B cell (primary cell): ENCODE measurements around the gene MYO16. TPM values are rescaled to one million over a fixed set of nuclear protein-coding genes. Genes with fewer than 3 reads are reported as not detected.

Experiments
- ATAC-seq: fragments of 200-7000 bp; cut with Tn5 transposase; one replicate; pipeline ENCODE4 v1.10.0; 2021; ENCODE audit warnings: low read depth, mild to moderate bottlenecking, moderate number of reproducible peaks, moderate library complexity
- CTCF ChIA-PET: fragments of 350-600 bp; sonication (Branson Sonifier 250); formaldehyde crosslinking; loops from one replicate; lab custom pipeline; 2021; ENCODE audit warnings: antibody characterized with exemption, inconsistent platforms; lab: Charles Lee
- POLR2A ChIA-PET: fragments of 350-600 bp; sonication (Branson Sonifier 250); formaldehyde crosslinking; loops from one replicate; lab custom pipeline; 2021; ENCODE audit warnings: antibody characterized with exemption; lab: Charles Lee
- DNase-seq: peaks from one replicate; pipeline ENCODE4 v3.0.0; 2013
- H2AFZ ChIP-seq: 2 replicates; pipeline ENCODE4 v1.6.1; 2012; ENCODE audit warnings: mild to moderate bottlenecking, low read depth, low read length; ENCODE audit not compliant: insufficient read depth, poor library complexity, severe bottlenecking
- H3K27ac ChIP-seq, 2 donors: 1 replicate in 1 of 2; 2 replicates in 1 of 2; pipeline ENCODE4 v1.5.1; 2012 to 2013; ENCODE audit warnings: low read length in 2 of 2, mild to moderate bottlenecking in 2 of 2, moderate library complexity in 1 of 2
- H3K27me3 ChIP-seq, 4 experiments: fragments of 200-600 bp in 1 of 4; sonication (generic) in 1 of 4; replicated peaks in 1 of 4; 1 replicate in 2 of 4; 2 replicates in 2 of 4; pipeline versions ENCODE4 v1.6.1 to v1.7.0; 2013 to 2016; ENCODE audit warnings: low read length in 3 of 4, mild to moderate bottlenecking in 2 of 4, mixed read lengths in 1 of 4, moderate library complexity in 1 of 4; ENCODE audit not compliant: insufficient read depth in 4 of 4, control insufficient read depth in 3 of 4; ENCODE audit errors: control extremely low read depth in 1 of 4
- H3K36me3 ChIP-seq, 2 experiments: replicated peaks in 1 of 2; 1 replicate in 1 of 2; 2 replicates in 1 of 2; pipeline versions ENCODE4 v1.6.1 to v1.7.1; 2013; ENCODE audit warnings: low read length in 1 of 2; ENCODE audit not compliant: insufficient read depth in 2 of 2, control insufficient read depth in 1 of 2; ENCODE audit errors: control extremely low read depth in 1 of 2, extremely low read depth in 1 of 2
- H3K4me1 ChIP-seq, 2 donors: fragments of 200-600 bp in 1 of 2; sonication (generic) in 1 of 2; 1 replicate in 1 of 2; 2 replicates in 1 of 2; pipeline versions ENCODE4 v1.5.1 to v1.6.1; 2013 to 2017; ENCODE audit warnings: low read length in 2 of 2; ENCODE audit not compliant: control insufficient read depth in 2 of 2, insufficient read depth in 2 of 2
- H3K4me2 ChIP-seq: replicated peaks from 2 replicates; pipeline ENCODE3; 2012; ENCODE audit warnings: mild to moderate bottlenecking, low read depth, low read length; ENCODE audit not compliant: poor library complexity, severe bottlenecking
- H3K4me3 ChIP-seq, 5 experiments: fragments of 200-600 bp in 1 of 5; sonication (generic) in 1 of 5; 1 replicate in 3 of 5; 2 replicates in 2 of 5; pipeline versions ENCODE4 v1.5.1 to v1.7.0; 2011 to 2016; ENCODE audit warnings: low read length in 4 of 5, mild to moderate bottlenecking in 4 of 5, low read depth in 2 of 5, control low read depth in 1 of 5, moderate library complexity in 1 of 5; ENCODE audit not compliant: insufficient read depth in 1 of 5; ENCODE audit errors: control extremely low read depth in 1 of 5, extremely low read depth in 1 of 5
- H3K79me2 ChIP-seq: fragments of 200-600 bp; sonication (generic); one replicate; pipeline ENCODE4 v1.6.0; 2016; ENCODE audit warnings: low read length; ENCODE audit not compliant: control insufficient read depth, insufficient read depth
- H3K9ac ChIP-seq: fragments of 200-600 bp; sonication (generic); 2 replicates; pipeline ENCODE4 v1.6.1; 2017; ENCODE audit warnings: mild to moderate bottlenecking, low read length, moderate library complexity
- H3K9me3 ChIP-seq, 3 donors: one replicate each; pipeline versions ENCODE4 v1.6.1 to v1.7.1; 2013; ENCODE audit warnings: low read length in 2 of 3; ENCODE audit not compliant: control insufficient read depth in 2 of 3, insufficient read depth in 1 of 3; ENCODE audit errors: control extremely low read depth in 1 of 3
- H4K20me1 ChIP-seq: 2 replicates; pipeline ENCODE4 v1.6.0; 2012; ENCODE audit warnings: mild to moderate bottlenecking, low read length; ENCODE audit not compliant: insufficient read depth, control insufficient read depth, poor library complexity, severe bottlenecking
- H3K27ac Mint-ChIP-seq: one replicate; pipeline ENCODE4 v1.8.0; 2021; ENCODE audit warnings: mixed read lengths
- H3K27me3 Mint-ChIP-seq: one replicate; pipeline ENCODE4 v1.8.0; 2021; ENCODE audit warnings: mixed read lengths
- H3K4me1 Mint-ChIP-seq: one replicate; pipeline ENCODE4 v1.8.0; 2021; ENCODE audit warnings: mixed read lengths
- H3K4me3 Mint-ChIP-seq: one replicate; pipeline ENCODE4 v1.8.0; 2021; ENCODE audit warnings: mixed read lengths
- H3K9me3 Mint-ChIP-seq: one replicate; pipeline ENCODE4 v1.8.0; 2022; ENCODE audit warnings: mixed read lengths; ENCODE audit not compliant: insufficient read depth
- CTCF ChIP-seq: fragments of 200-600 bp; IDR thresholded peaks from one replicate; pipeline ENCODE4 v1.8.0; 2022; ENCODE audit warnings: antibody characterized with exemption, mild to moderate bottlenecking
- EZH2 ChIP-seq: IDR thresholded peaks from 2 replicates; pipeline ENCODE4 v1.6.1; 2012; ENCODE audit warnings: borderline replicate concordance, low read depth, mild to moderate bottlenecking, moderate library complexity, low read length; ENCODE audit not compliant: insufficient read depth, poor library complexity, severe bottlenecking
- WGBS: methylation state at CpG from one replicate; pipeline ENCODE4 v1.1.5; 2013; ENCODE audit warnings: missing lambda C conversion rate; ENCODE audit not compliant: insufficient coverage; 5-methylcytosine and 5-hydroxymethylcytosine counted together
- intact Hi-C: fragments of 100-400 bp; cut with micrococcal nuclease; formaldehyde crosslinking; loops from one replicate; pipeline ENCODE4 v1.10.0; 2022
- polyA plus RNA-seq: library from polyadenylated mRNA; depleted of rRNA; stranded (reverse); fragments of >200 nt; gene quantifications from 2 replicates; pipeline ENCODE4 v1.2.3, GENCODE V29; 2012
- total RNA-seq, 2 donors: library from RNA; stranded (reverse); fragments of 120-200 nt in 1 of 2; gene quantifications; 1 replicate in 1 of 2; 2 replicates in 1 of 2; pipeline versions ENCODE4 v1.2.3 to v1.2.4, GENCODE V29; 2013 to 2022

The MYO16 gene
- total and polyA plus RNA-seq, 2 donors (not counting 1 experiment from before 2014, with no cell fraction given): not detected

DNA sequence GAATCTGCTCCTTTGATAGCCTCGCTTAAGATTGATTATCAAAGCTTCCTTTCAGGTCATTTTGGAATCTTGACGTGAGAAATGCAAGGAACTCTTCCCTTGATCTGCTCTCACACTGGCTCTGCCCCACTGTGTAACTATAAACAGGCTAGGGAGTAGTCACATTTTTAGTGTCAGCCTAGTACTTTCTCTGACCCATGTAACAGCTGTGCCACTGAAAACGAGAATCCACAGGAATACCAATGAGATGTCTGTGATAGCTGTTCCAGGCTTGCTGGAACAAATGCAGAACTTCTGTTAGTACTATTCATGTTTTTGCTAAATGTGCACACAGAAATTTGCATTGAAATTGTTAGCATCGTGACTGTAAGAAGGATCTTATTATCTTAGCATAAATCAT is 221.3 kb downstream of the MYO16 start:
- ChIA-PET CTCF (no interaction called here), POLR2A (no interaction called here)
- H3K79me2 ChIP-seq: no peaks in the 10 kb centered on the region
- H3K27ac ChIP-seq: no peak overlapping the region
- TF ChIP-seq CTCF: no peak
- TF ChIP-seq EZH2: no peak
- Mint-ChIP-seq H3K27me3 (no peaks in the 10 kb centered on the region), H3K27ac (no peak overlapping the region), H3K9me3 (no peaks in the 10 kb centered on the region), H3K4me3 (no peak overlapping the region), H3K4me1 (peaks cover 4% of the 10 kb centered on the region)
- H3K9me3 ChIP-seq: no peaks in the 10 kb centered on the region
- H3K4me1 ChIP-seq: no peaks in the 10 kb centered on the region
- ATAC-seq (no peak), DNase-seq (no peak)
- intact Hi-C loops: no loop called here
- no peak overlapping the region for H3K4me2 ChIP-seq
- no peak overlapping the region for H3K4me3 ChIP-seq
- H3K36me3 ChIP-seq: no peaks in the 10 kb centered on the region
- 60% methylated on average over 2 of the region's 4 CpGs for WGBS
- no peaks in the 10 kb centered on the region for H4K20me1 ChIP-seq
- H3K9ac ChIP-seq: no peak overlapping the region
- H2AFZ ChIP-seq: no peak overlapping the region
- H3K27me3 ChIP-seq: no peaks in the 10 kb centered on the region

- H3K27me3 Mint-ChIP-seq: no peaks in the 10 kb centered on the region
- no peaks in the 10 kb centered on the region for H4K20me1 ChIP-seq
- no peak overlapping the region for H3K27ac Mint-ChIP-seq
- H2AFZ ChIP-seq: no peak overlapping the region
- no peak overlapping the region for H3K9ac ChIP-seq
- H3K4me3 ChIP-seq: no peak overlapping the region
- intact Hi-C loops: no loop called here
- peaks cover 7% of the 10 kb centered on the region for H3K4me1 Mint-ChIP-seq
- ChIA-PET CTCF (no interaction called here), POLR2A (no interaction called here)
- H3K79me2 ChIP-seq: no peaks in the 10 kb centered on the region
- H3K9me3 Mint-ChIP-seq: no peaks in the 10 kb centered on the region
- H3K4me3 Mint-ChIP-seq: no peak overlapping the region
- ATAC-seq: no peak
- 72% methylated on average over 4 of the region's 4 CpGs for WGBS
- H3K9me3 ChIP-seq: no peaks in the 10 kb centered on the region
- no peak for DNase-seq
- no peaks in the 10 kb centered on the region for H3K36me3 ChIP-seq
- no peaks in the 10 kb centered on the region for H3K27me3 ChIP-seq
- no peaks in the 10 kb centered on the region for H3K4me1 ChIP-seq
- no peak overlapping the region for H3K27ac ChIP-seq
- no peak overlapping the region for H3K4me2 ChIP-seq
- TF ChIP-seq EZH2 (no peak), CTCF (no peak)
These were observed 222.2 kb downstream of the MYO16 start for GRCh38 chr13:108851660-108852059.
